ENCODE data around the gene ISLR2.

Gene ISLR2

DNA sequence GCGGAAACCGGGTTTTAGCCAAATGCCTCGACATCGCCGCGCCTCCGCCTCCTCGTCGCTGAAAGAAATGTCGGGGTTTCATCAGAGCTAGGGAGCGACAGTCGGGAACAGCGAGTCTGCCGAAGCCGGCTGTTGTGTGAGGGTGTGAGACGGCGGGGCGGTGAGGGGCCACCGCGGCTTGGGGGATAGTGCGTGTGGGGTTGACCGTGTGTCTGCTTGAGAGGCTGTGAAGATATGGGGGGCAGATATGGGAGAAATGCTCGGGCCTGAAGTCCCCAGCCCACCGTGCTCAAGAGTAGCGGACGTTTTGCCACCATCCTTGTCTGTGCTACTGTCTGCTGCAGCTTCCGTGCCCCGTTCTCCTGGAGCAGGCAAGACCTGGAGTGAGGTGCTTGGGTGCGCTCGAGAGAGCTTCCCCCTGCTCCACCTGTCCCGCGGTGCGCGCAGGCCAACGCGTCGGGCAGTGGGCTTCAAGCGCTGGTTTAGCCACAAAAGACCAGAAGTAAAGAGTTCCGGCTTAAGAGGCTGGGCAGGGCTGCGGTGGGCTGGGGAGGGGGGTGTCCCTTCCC, 716 bp upstream of the ISLR2 start:
- peak; percentile 90 for DNase-seq

DNA sequence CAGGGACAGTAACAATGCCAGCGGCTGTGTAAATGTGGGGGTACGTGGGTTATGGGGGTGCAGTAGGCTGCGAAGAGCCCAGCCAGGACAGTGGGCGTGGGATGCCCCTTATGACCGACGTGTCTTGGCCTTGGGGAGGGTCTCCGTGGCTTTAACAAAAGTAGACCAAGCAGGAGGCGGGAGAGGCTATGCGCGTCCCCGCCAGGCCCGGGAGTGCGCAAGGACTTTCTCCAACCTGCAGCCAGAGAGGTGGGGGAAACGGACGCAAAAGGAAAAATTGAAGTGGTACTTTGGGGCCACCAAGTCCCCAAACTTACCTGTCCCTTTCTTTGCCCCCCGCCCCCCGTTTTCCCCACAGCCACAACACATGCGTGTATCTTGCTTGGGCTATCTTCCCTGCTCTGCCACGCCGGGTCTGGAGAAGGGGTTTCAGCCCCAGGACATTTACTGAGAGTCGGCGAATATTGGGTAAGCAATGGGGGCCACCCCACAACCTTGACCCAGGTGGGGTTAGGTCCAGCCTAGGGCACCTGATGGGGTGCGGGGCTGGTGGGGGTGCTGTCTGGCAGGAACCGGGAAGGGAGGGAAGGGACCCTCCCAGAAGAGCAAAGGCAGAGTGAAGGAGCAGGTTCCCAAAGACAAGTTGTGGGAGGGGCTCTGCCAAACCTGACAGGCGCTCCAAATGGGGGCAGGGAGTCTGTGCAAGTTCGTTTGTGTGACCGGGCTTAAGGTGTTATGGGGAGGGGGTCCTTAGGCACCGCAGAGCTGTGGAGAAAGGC, 652 bp downstream of the ISLR2 start:
- no peak for DNase-seq

- peak; percentile 76 for DNase-seq
These were observed 1.4 kb downstream of the ISLR2 start for GRCh38 chr15:74131628-74132413.

- peak; percentile 83 for DNase-seq
These were observed 2.6 kb downstream of the ISLR2 start for GRCh38 chr15:74132681-74133651.

DNA sequence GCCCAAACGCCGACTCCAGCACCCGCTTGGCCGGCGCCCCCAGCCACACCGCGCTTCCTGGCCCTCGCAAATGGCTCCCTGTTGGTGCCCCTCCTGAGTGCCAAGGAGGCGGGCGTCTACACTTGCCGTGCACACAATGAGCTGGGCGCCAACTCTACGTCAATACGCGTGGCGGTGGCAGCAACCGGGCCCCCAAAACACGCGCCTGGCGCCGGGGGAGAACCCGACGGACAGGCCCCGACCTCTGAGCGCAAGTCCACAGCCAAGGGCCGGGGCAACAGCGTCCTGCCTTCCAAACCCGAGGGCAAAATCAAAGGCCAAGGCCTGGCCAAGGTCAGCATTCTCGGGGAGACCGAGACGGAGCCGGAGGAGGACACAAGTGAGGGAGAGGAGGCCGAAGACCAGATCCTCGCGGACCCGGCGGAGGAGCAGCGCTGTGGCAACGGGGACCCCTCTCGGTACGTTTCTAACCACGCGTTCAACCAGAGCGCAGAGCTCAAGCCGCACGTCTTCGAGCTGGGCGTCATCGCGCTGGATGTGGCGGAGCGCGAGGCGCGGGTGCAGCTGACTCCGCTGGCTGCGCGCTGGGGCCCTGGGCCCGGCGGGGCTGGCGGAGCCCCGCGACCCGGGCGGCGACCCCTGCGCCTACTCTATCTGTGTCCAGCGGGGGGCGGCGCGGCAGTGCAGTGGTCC, 3.5 kb downstream of the ISLR2 start:
- peak; percentile 68 for DNase-seq

DNA sequence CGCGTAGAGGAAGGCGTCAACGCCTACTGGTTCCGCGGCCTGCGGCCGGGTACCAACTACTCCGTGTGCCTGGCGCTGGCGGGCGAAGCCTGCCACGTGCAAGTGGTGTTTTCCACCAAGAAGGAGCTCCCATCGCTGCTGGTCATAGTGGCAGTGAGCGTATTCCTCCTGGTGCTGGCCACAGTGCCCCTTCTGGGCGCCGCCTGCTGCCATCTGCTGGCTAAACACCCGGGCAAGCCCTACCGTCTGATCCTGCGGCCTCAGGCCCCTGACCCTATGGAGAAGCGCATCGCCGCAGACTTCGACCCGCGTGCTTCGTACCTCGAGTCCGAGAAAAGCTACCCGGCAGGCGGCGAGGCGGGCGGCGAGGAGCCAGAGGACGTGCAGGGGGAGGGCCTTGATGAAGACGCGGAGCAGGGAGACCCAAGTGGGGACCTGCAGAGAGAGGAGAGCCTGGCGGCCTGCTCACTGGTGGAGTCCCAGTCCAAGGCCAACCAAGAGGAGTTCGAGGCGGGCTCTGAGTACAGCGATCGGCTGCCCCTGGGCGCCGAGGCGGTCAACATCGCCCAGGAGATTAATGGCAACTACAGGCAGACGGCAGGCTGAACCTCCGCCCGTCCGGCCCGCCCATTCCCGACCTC, 4.1 kb downstream of the ISLR2 start:
- DNase-seq = peak; percentile 90

GRCh38 chr15:74135041-74135565, 4.7 kb downstream of the ISLR2 start:
- DNase-seq = no peak

- DNase-seq = no peak
These were observed 6.1 kb downstream of the ISLR2 start for GRCh38 chr15:74136540-74136813.

- DNase-seq = peak; percentile 76
These were observed 6.6 kb downstream of the ISLR2 start for GRCh38 chr15:74136814-74137536.

GRCh38 chr15:74137537-74137894, 7.1 kb downstream of the ISLR2 start:
- peak; percentile 54 for DNase-seq

DNA sequence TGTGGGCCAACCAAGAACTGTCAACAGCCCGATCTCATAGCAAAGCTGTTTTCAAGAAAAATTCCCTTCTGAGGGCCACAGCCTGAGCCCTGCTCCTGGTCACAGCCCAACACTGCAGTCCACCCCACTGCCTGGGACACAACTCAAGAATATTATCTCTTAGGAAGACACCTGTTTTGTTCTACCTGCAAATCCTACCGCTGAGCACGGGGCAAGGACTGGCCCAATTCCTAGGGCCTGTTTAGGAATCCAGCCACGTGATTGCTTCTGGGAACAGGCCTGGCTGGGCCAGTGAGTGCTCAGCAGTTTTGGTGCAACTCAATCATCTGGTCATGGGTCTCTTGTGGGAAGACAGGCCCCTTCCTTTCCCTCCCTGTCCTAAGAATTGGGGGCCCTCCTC, 8.3 kb downstream of the ISLR2 start:
- DNase-seq = peak; percentile 30

GRCh38 chr15:74141591-74141990, 11.2 kb downstream of the ISLR2 start:
- DNase-seq = no peak

- DNase-seq = peak; percentile 15
These were observed 13.9 kb downstream of the ISLR2 start for GRCh38 chr15:74144153-74144775.

- DNase-seq = no peak
These were observed 16.0 kb downstream of the ISLR2 start for GRCh38 chr15:74146277-74146800.

- DNase-seq = no peak
These were observed 16.7 kb downstream of the ISLR2 start for GRCh38 chr15:74147051-74147450.

- DNase-seq = peak; percentile 50
These were observed 25.5 kb downstream of the ISLR2 start for GRCh38 chr15:74155766-74156417.

DNA sequence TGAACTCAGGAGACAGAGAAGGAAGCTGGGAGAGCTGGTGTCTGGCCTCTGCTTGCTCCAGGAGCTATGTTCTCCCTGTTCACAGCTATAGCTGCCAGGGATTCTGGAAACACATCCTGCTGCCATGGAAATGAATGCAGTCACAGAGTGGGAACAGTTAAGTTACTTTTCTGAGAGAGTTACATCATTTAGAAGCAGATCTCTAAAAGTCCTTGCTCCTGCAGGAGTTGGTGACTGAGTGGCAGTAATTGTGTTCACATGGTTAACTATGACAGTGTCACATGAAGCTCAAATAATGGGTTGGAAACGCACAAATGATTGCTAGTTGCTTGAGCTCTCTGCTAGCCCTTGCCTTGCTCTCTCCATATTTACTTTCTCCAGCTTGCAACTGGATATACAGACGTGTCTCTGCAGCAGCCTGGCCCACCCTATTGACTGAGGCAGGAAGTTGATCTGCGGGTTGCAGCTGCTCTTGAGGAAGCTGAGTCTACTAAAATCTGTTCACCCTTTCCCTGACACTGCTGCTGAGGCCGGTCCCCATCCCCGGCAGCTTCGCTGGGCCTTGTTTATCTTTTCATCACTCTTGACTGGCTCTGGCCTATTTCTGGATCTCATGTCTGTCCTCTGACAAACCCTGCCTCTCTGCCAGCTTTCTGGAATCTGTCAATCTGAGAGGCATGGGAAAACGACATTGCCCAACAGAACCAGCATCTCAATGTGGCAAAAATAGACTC, 26.5 kb downstream of the ISLR2 start:
- DNase-seq = peak; percentile 78

Data from retina (tissue), 1 donor.